GM19099 (cell line): Measurements from ENCODE around the gene PRF1.

Source experiments
- POLR2A ChIP-seq: IDR thresholded peaks from 3 replicates; pipeline ENCODE4 v1.6.1; 2011; ENCODE audit warnings: low read depth; ENCODE audit not compliant: insufficient read length; ENCODE audit errors: extremely low read depth

PRF1 gene

DNA sequence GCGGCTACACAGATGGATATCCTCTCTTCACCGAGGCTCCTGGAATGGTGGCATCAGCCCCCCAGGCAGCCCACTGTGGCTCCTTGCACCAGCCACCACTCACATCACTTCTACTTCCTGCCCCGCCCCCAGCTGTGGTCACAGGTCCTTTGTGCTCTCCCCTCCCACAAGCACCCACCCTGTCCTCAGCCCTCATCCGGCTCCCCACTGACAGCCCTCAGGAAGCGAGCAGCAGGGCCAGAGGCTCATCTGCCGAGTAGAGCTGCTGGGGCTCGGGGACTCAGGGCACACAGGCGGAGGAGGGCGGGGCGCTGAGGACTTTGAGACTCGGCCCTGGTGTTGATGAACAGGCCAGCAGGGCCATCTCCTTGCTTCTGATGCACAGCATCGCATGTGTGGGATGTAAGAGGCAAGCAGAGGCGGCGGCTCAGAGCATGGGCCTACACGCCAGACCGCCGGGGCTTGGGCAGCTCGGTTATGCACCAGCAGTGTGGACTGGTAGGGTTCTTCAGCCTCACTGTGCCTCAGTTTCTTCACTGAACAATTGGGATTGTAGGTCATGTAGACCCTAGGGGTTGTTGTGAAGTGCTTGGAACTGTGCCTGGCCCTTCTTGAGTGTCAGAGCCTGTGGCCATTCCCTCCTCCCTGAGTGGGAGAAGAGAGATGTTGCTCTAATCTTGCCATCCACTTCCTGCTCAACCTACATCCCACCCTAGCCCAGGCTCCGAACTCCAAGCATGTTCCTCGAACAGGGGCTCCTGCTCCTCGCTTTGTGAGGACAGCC lies at the start of gene PRF1:
PRF1 (minus strand) TSS at position 77 of the 784 bp plus-strand sequence. CDS start 1,839 bp downstream, outside the sequence.
- no peak for TF ChIP-seq POLR2A

DNA sequence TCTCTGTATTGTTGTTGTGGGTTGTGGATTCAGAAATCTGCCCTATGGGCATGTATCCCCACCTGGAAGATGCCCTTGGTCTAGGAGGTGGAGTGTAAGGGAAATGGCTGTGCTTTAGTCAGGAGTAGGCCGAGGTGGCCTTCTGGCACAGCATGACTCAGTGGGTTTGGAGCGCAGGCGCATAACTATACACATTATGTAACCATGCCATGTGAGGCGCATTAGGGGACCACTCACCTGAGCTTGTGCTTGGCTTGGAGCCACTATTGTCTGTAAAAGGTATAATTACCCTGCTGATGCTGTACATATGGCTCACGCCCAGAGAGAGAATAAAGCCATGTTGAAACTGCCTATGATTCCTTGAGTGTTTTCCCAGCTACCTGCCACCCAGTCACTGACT lies 49.1 kb upstream of the PRF1 start:
- TF ChIP-seq POLR2A: no peak

DNA sequence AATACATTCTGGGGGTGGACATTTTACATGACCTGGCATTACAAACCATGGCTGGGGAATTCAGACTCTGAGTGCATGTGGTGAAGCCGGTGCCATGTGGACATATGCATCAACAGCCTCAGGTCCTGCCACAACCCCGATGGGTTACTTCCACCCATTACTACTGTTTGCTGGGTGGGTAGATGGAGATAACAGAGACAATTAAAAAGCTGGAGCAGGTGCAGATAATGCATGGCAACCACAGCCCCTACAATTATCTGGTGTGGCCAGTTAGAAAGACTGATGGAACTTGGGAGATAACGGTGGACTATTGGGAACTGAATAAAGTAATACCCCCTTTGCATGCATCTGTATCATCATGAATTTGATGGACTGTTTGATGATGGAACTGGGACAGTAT lies 48.2 kb upstream of the PRF1 start:
- TF ChIP-seq POLR2A: no peak

GRCh38 chr10:70650104-70650503 lies 47.6 kb upstream of the PRF1 start:
- TF ChIP-seq POLR2A: no peak

GRCh38 chr10:70649526-70649925 lies 47.0 kb upstream of the PRF1 start:
- no peak for TF ChIP-seq POLR2A

GRCh38 chr10:70648427-70648826 lies 45.9 kb upstream of the PRF1 start:
- no peak for TF ChIP-seq POLR2A

- no peak for TF ChIP-seq POLR2A
Measured at GRCh38 chr10:70647086-70647485, 44.5 kb upstream of the PRF1 start.

DNA sequence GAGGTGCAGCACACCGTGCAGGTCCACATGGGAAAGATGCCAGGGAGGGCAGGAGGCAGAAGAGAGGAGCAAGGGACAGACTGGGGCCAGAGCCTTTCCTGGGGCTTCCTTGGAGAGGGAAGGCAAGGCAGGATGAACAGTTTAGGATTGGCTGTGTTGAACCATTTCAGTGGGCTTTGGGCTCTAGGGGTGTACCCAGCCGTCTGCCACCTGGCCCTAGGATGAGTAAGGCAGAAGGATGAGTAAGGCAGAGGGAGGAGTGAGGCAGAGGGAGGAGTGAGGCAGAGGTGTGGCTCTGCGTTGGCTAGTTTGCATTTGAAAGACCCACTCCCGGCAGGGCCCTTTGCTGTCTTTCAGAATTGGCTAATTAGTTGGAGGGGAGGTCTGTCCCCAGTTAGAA lies 31.5 kb upstream of the PRF1 start:
- no peak for TF ChIP-seq POLR2A

GRCh38 chr10:70629338-70629737 lies 26.8 kb upstream of the PRF1 start:
- no peak for TF ChIP-seq POLR2A

- no peak for TF ChIP-seq POLR2A
Measured at GRCh38 chr10:70626056-70626455, 23.5 kb upstream of the PRF1 start.

DNA sequence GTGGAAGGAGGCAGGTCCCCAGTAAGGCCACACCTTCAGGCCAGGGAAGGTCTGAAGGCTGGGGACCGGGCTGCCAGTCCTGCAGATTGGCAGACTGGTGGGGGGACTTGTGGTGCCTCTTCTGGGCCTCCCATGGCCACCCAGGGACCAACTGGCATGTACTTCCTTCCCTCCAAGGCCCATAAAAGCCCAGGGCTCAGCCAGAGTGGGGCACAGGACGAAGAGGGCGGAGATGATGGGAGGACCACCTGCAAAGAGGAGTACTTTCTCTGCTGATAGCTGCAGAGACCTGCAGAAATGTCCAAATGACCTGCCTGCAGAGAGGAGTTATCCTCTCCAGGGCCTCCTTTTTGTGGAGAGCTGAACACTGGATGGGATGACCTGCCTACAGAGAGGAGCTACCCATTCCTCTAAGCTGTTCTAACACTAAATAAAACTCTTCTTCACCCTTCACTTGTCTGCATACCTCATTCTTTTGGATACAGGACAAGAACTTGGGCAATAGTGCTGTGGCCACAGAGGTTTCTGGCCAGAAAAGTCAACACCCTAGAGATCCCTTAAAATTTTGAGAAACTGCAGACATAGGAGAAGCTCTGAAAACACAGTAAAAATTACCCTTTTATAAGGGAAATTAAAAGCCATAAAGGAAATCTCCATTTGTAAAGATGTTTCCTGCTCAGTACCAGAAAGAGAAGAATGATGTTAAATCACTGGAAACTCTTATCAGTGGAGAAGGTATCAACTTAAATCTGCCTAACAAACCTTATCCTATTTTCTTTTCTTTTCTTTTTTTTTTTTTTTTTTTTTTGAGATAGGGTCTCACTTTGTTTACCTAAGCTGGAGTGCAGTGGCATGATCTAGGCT lies 20.7 kb upstream of the PRF1 start:
- TF ChIP-seq POLR2A: no peak

- TF ChIP-seq POLR2A: no peak
Measured at GRCh38 chr10:70622541-70622940, 20.0 kb upstream of the PRF1 start.

DNA sequence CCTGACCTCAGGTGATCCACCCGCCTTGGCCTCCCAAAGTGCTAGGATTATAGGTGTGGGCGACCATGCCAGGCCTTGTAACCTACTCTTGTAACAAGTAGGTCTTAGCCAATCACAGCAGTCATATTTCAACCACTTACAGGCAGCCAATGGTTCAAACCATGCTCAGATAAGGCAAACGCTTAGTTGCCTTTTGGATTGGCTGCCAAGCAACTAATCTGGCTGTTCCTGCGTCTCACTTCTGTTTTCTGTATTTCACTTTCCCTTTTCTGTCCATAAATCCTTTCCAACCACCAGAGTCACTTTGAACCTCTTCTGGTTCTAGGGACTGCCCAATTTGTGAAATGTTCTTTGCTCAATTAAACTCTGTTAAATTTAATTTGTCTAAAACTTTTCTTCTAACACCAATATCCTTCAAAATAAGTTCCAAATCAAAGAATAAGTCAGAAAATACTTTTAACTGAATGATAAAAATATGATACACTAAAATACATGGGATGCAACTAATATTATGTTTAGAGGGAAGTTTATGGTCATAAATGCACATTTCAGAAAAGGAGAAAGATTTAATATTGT lies 19.1 kb upstream of the PRF1 start:
- TF ChIP-seq POLR2A: no peak

DNA sequence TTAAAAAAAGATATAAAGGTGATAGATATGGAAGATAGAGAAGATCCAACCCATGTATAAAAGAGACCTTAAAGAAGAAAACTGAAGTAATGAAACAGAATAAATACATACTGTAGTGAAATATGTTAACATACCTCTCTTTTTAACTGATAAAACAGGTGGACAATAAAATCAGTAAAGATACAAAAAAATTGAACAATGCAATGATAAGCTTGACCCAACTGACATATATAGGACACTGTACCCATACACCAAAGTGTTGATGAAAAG lies 17.4 kb upstream of the PRF1 start:
- no peak for TF ChIP-seq POLR2A

GRCh38 chr10:70619271-70620019 lies 16.9 kb upstream of the PRF1 start:
- no peak for TF ChIP-seq POLR2A
